Measurements from ENCODE around the gene CCL23.
A peak's percentile ranks its signal among the peaks of the same experiment; 100 is the strongest.
"Not testable (repeated sequence)": the region's sequence is repeated elsewhere in the genome, so short reads cannot be mapped to it uniquely, and the experiment has no call there.

CCL23 gene

DNA sequence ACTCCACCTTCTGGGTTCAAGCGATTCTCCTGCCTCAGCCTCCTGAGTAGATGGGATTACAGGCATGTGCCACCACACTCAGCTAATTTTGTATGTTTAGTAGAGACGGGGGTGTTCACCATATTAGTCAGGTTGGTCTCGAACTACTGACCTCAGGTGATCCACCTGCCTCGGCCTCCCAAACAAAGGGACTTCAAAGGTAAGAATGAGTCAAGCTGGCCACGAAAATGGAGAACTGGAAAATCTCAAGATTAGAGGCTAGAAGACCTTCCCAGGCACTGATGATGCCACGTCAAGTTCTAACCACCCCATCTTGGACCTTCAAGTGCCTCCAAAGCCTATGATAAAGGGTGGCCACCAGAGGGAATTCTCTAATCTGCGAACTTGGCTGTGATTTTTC lies 15.1 kb downstream of the CCL23 start:
- no peak for DNase-seq

DNA sequence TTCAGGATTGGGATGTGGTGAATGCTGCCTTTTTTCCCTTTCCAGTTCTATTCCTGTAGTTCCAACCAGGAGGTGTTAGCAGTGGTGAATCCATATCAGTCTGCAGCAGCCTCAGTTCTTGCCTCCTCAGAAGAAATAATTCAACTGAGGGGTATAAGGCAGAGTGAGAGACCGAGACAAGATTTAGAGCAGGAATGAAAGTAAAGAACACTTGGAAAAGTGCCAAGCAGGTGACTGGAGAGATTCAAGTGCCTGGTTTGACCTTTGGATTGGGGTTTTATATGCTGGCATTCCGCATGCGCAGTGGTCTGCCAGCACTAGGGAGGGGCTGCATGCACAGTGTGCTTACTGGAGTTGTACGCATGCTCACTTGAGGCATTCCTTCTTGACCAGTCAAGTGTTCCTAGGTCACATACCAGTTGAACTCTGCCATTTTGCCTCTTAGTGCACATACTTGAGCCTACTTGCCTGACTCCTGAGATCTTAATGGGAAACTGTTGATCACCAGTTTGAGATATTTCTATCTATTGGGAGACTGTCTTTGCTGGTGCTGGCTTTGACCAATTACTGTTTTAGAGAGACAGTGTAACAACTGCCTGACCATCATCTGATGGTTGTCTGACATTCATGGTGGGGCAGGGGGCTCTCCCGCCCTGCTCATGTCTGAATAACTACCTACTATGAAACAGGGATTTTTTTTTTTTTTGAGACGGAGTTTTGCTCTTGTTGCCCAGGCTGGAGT lies 15.7 kb downstream of the CCL23 start:
- no peak for DNase-seq

DNA sequence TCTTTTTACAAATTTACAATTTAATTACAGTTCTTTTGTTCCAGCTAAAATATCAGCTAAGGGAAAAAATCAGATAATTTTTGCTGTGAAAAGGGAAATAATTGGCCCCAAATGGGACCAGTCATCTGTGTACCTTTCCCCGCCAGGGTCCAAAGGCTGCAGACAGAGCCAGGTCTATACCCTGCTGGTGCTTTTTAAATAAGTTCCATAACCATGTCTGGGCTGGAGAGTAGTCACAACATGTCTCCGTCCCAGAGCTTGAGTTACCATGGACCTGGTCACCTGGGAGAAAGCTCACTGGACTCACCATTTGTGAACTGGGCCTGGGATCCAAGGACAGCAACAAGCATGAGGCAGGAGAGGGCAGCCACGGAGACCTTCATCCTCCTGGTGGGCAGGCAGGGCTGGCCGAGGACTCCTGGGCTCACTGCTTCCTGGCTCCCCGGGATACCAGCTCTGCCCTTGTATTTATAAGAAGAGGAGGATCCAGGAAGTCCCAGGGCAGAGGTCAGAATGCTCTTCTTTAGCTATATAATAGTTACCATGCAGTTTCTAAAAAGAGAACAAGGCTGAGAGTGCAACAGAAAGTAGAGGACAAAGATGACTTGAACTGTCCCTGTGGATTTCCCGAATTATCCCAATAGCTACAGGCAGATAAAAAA lies 16.5 kb downstream of the CCL23 start, which contains the start of gene CCL15:
CCL15 (minus strand) TSS at position 444 of the 662 bp plus-strand sequence; CDS start at position 383, 61 bp downstream.
- DNase-seq = no peak

DNA sequence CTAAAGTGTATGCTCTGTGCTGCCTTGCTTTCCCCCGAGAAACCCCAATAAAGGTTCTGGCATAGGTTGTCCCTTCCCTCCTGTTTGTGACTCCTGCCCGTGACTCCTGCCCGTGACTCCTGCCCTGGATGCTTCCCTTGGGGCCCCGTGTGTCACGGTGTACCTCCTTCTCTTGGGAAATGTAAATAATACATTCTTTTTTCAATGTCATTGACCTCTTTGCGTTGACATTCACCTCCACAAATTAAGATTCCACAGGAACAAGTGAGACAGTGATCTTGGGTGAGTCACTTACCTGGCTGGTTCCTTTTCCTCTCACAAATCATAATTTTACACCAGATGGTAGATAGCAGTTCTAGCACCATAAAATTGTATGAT lies 17.1 kb downstream of the CCL23 start:
- no peak for DNase-seq

DNA sequence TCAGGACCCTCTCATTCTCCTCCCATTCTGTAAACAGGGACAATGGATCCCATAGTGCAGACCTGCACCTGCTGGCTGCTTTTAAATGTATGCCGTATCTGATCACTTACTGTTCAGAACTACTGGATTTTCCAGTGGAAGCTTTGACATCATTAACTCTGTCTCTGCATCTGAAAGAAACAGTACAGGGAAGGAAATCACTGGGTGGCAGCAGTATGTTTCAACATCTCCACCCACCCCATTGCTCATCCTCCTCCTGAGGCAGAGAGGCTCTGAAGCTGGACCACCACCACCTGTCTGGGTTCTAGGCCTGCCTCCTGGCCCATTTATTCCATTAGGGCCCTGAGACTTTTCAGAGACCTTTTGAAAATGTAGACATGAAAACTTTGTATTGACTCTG lies 19.0 kb downstream of the CCL23 start:
- DNase-seq = no peak

DNA sequence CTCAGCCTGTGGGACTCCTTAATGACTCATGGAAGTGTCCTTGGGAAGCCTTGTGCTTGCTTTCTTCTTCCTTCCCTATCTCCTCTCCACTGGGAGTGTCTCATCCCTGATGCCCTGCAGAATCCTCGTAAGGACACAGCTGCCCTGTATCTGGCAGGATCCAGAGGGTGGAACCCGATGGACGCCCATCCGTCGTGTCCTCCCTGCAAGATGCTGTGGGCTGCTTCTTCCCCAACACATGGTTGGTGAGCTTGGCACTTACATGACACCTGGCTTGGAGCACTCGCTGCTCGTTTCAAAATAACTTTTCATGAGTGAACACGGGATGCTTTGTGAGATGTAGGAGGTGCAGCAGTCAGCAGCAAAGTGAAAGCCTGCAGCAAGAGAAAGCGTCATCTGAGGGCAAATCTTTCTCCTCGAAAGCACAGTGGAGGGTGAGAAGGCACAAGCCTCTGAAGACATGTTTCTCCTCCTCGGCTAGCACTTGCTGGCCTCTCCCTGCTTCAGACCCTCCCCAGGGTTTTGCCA lies 19.7 kb downstream of the CCL23 start:
- DNase-seq = no peak

DNA sequence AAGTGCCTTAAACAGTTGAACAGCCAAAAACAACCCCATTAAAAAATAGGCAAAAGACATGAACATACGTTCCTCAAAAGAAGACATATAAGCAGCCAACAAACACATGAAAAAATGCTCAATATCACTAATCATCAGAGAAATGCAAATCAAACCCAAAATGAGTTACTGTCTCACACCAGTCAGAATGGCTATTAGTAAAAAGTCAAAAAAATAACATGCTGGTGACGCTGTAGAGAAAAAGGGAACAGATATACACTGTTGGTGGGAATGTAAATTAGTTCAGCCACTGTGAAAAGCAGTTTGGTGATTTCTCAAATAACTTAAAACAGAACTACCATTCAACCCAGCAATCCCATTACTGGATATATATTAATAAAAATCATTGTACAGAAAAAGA lies 22.4 kb downstream of the CCL23 start:
- DNase-seq = not testable (repeated sequence)

DNA sequence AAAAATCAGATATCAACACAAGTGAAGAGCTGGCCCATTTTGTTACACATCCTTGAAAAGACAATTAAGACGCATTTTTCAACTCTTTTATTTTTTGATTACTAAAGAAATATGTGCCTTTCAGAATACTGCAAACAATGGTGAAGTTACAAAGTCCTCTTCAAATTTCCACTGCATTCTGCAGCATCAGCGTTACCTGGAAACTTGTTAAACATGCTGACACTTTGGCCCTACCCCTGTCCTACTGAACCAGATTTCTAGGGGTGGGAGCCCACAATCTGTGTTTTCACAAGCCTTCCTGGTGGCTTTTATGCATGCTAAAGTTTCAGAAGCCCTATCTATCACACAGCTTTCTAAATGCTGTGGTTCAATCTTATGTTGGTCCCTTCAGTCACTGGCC lies 26.7 kb downstream of the CCL23 start:
- no peak for DNase-seq

DNA sequence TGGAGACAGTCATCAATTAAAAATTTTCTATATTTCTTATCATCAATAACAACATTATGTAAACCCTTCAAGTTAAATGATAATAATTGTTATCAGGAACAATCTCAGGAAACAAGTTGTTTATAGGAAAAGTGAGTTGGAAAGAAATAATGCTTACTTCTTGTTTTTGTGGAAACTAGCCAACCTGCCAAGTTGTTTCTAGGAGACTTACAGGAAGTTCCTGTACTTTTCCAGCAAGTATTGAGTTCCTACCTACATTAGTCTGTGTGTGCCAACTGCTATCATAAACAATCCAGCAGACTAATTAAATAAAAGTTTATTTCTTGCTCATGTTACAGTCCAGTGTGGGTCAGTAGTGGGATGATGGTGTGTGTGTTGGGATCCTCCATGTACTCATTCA lies 29.6 kb downstream of the CCL23 start:
- DNase-seq = no peak

DNA sequence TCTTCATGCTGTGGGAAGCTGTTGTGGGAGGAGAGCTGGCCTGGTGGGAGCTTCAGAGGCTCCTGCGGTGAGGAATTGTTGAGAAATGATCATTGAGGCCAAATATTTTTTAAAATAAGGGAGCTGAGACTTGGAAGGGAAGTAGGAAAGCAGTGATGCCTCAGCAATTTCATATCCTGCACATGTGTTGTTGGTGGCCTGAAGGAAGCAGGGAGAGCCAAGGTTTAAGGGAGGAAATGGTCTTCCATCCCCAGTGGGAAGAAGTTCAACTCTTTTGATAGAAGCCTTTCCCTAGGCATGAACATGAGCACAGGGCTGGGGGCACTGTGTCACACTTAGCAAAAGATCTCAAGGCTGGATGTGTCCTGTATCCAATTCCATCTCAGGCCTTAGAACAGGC lies 31.1 kb downstream of the CCL23 start, which contains the start of gene CCL14:
CCL14 (minus strand) TSS at position 87 of the 400 bp plus-strand sequence; CDS start at position 7, 80 bp downstream.
- no peak for DNase-seq

DNA sequence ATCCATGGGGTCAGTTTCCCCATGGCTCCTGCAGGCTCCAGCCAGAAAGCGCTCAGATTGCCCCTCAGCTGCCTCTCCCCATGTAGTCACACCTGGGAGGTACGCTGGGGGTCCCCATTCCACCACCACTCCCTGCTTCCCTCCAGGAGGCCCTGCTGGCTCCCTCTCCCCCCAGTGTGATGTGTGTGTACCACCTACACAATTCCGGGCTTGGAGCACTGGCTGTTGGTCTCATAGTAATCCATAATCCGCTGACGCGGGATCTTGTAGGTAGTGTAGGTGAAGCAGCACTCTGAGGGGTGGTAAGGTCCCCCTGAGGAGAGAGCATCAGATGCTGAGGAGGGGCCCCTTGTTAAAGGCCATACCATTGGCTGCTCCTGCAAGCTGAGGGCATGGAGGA lies 33.6 kb downstream of the CCL23 start:
- DNase-seq = no peak

DNA sequence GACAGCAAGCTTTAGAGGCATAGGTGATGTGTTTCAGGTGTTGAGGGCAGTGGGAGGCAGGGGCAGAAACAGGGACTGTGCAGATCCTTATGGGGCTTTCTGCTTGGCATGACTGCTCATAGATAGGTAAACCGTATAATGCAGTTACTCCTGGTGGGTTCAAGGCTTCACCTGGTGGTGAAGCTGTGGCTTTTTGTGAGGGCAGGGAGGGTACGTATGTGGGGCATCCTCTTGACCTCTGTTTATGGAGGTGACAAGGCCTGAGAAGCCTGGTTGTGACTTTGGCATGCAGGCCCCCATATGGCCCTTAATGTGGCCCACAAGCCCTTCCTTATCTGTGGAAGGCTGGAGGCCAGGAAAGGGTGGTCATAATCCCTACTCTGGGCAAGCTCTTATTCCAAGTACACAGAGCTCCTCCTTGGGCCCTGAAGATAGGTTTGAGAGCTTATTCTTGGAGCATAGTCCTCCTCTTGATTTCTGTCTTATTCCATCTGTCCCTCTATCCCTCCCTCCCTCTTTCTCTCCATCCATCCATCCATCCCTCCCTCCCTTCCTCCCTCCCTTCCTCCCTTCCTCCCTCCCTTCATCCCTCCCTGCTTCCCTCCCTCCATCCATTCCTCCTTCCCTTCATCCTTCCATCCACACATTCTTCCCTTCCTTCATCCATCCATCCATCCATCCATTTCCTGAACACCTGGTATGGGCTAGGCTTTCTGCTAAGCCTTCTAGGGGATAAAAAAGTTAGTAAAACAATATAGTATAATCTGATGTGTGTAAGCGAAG lies 35.2 kb downstream of the CCL23 start:
- no peak for DNase-seq

DNA sequence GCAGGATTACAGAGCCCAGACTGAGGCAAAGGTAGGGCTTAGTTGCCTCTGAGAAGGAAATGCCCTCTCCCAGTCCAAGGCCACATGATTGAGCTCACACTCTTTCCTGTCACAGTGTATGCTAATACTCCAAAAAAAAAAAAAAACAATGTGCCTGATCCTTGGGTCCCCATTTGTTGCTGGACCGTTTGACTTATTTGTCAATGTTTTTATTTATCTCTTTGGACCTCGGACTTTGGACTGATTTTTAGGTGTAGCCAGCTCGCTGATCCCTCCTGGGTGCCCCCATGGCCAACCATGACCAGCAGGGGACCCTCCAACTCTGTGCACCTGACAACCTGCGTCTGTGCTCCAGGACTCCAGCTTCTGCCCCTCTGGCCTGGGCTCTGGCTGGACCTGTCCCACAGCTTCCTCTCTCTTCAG lies 35.9 kb downstream of the CCL23 start:
- DNase-seq = no peak

DNA sequence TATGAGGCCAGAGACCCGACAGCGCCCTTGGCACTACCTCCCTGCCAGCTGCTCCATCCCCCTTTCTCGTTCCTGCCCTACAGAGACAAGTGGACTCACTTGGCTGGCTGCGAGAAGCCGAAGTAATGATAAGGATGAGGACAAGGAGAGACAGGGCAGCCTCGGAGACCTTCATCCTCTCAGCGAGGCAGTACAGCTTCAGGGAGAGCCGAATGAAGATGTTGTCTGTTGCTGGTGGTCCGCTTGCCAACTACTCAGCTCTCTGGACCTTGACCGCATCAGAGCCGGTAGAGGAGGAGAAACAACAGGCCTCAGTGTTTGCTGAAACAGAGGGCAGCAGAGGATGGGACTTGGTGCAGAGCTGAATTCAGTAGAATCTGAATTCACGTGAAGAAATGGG lies 36.5 kb downstream of the CCL23 start, which contains the start of gene CCL16:
CCL16 (minus strand) TSS at position 252 of the 400 bp plus-strand sequence; CDS start at position 175, 77 bp downstream.
- DNase-seq = no peak

DNA sequence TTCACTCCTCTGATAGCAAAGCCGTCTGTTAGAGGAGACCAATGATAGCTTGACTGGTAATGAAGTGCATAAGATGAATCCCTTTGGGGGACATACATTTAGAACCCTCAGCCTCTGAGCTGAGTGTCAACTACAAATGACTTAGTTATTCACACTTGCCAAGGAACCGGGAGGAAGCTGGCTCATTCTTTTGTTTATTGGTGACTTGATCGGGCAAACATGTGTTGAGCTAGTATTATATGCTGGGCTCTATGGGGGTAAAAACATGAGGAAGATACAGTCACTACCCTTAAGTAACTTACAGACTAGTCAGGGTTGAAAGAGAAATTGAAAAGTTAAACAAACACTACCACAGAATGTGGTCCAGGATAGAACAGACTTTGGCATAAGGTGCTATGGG lies 39.4 kb downstream of the CCL23 start:
- no peak for DNase-seq

DNA sequence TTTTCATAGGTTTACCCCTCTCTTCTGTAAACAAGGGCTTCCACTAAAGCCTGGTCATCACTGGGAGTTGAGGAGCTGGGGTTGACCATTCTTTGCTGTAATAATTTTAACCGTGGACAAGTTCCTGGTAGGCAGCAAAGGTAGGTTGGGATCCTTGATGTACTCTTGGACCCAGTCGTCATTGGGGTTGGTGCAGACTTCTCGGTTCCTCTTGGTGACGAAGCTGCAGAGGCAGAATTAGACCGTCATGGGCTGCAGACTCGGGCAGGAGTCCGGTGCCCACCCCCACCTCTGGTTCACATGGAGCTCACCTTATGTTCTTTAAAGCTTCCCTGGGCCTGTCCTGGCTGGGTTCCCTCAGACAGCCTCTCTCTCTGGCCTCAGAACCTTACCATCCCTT lies 40.3 kb downstream of the CCL23 start:
- no peak for DNase-seq

DNA sequence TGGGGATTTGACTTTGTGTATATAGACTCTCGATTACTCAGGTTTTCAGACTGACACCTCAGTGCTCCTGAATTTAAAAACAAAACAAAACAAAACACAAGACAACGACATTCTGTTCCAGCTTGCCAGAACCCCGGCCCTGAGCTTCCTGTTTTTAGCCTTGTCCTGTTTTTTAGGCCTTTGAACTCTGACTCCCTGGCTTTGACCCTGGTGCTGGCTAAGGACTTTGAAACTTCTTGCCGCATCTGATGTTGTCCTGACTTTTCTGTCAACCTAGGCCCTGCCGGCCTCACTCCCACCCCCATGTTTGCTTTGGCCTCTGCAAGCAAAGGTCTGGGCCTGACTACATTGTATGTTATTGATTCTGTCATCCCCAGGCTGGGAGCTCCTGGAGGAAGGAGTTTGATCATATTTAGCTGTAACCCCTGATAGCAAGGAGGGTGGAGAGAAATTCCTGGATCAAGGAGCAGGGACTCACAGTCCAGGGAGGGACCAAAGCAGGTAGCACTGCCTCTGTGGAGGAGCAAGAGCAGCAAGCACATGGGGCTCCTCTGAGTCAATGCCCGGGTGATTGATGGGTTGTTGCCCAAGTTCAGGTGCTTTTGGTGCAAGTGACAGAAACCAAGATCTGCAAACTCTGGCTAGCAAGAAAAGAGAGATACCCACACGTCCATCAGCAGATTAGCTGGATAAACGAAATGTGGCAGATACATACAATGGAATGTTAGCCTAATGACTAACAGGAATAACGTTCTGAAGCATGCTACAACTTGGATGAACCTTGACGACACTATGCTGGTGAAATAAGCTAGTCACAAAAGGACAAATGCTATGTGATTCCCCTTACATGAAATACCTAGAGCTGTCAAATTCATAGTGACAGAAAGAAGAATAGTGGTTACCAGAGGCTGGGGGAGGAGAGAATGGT lies 44.2 kb downstream of the CCL23 start:
- DNase-seq = no peak

DNA sequence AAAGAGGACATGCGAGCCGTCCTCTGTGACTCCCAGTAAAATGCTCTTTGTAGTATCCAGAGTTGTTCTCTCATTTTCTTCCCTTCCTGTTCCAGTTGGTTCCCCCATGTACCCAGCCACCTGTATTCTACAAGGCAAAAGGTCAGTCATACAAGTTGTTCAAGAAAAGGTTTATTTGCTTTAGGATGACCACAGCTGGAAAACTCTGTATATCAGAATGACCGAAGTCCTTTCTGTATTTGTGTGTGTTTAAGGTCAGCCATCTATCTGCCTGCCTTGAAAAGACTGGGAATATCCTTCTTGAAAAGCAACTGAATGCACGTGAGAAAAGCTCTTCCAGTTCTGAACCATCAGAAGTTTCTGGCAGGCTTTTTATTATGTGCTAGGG lies 44.8 kb downstream of the CCL23 start:
- DNase-seq = no peak

DNA sequence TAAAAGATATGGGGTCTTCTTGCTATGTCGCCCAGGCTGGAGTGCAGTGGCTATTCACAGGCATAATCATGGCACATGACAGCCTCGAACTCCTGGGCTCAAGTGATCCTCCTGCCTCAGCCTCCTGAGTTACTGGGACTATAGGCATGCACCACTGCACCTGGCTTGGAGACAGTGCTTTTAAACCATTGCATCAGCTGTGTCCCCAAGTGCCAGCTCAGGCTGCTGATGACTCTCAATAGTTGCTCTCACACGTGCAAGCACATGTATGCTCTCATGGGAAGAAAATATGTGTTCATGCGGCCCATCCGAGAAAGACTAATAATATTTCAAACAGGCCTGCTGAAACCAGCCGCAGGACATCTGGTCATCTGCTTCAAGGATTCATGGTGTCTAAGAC lies 45.2 kb downstream of the CCL23 start:
- DNase-seq = no peak

DNA sequence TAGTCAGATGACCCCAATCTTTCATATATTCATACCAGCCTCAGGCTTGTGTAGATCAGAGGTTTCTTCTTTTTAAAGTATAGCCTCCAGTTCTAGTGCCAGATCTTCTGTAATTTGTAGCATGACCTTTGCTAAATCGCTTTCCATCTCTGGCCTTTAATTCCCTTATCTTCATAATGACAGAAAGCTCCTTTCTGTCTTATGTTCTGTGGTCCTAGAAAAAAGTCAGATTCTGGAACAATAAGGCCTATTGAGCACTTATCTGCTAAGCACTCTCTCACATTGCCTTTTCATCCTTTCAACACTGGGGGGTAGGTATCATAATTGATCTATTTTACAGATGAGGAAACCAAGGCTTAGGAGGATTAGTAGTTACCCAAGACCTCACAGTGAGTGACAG lies 45.7 kb downstream of the CCL23 start:
- no peak for DNase-seq

DNA sequence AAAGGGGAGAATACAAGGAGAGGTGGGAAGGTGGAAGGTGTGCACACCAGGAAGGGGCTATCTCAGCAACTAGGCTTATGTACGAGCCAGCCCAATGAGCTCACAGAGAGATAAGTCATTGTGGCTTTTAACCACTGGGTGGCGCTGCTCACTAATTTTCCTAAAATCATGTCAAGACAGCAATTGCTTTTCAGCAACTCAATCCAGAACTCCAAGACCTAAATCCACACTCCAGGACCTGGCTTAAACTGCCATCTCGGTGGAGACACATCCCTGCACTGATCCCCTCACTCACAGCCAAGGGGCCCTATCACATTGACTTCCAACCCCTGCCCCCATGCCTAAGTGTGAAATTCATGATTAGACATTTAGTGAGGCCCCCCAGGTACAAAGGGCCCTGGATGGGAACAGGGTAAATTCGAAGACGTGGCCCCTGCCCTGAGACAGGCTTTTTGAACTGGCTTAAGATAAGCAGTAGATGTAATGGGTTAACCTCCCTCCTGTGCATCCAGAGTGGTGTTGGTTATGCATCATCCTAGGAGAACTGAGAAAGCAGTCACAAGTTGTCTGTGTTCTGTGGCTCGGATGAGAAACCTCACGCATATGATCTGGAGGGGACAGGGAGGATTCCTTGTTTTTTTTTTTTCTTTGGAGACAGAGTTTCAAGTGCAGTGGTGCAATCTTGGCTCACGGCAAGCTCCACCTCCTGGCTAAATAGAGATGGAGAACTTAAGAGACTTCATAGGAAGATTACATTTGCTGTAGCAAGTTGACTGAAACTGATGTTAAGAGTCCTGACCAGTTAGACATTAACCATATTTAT lies 48.0 kb downstream of the CCL23 start:
- peak; percentile 84 for DNase-seq
